Suppressor macrophage treated with lipopolysaccharide for 4 hours (primary cell): ENCODE results near the gene DSC2.
"Not testable (repeated sequence)": the region's sequence is repeated elsewhere in the genome, so short reads cannot be mapped to it uniquely, and the experiment has no call there.

ENCODE experiments used
- DNase-seq: peaks from one replicate; pipeline ENCODE4 v3.0.0-alpha.2; 2020

DSC2 gene

DNA sequence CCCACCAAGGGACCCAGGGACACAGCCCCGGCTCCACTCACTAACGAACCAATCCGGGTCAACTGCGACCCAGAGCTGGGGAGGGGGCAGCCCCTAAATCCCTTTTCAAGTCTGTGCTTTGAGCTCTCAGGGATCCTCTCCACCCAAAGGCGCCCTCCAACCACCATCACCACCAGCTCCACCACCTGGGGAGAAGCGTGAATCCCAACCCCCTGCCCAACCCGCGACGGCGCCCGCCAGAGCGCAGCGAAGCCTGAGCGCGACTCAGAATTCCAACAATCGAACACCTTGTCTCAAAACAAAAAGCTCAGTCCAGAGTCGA lies 60.2 kb downstream of the DSC2 start:
- no peak for DNase-seq

DNA sequence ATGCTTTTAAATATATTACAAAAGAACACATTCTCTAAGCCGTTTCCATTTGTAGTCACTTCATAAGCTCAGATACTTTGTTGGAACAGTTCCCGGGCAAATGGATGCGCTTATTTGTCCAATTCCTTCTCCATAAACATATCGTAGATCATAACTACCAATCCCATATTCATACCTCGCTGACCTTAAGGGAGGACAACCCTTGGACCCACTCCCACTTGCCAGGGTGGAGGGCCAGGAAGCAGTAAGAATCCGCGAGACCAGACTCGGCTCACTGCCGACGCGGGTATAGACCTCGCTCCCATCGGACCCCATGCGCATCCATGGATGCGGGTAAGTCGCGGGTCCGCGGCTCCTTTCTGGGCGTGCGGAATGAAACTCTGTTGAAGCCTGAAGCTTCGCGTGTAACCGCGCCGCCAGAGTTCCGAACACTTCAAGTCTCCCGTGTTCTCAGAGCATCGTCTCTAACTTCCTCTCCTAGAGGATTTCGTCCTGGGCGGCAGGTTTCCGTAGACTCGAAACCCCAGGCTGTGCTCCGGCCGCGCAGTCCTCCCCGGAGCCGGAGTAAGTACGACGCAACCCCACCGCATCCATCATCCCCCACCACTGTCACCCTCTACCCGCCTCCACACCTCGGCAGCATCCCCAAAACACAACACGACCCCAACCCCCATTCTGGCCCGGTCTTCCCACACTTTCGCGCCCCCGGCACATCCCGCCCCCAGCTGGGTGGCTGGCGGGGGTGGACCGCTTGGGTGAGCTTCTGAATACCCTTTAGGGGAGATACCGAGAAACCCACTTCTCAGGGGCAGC lies 60.7 kb downstream of the DSC2 start:
- DNase-seq: no peak

DNA sequence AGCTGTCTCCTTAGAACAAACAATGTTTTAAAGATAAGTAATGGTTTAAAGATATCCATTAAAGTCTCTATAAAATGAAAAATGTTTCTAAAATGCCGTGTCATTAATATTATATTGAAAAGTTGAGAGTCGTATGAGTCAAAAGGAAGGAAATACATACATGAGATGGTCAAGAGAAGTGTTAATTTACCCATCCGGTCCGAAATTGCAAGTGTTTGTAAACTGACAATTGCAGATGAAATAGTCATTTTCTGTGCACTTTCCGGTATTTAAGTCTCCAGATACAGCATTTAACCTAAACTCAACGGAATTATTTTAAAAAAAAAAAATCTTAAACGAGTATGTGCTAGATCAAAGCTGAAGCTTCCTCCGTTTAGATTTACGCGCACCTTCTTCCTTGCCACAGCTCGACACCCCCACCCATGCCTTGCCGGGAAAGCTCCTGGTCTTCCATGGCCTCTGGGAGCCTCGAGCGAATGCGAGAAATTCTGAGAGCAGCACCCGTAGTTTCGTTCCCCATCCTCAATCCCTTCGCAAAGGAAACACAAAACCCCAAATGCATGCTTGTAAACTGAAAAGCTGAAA lies 61.4 kb downstream of the DSC2 start:
- no peak for DNase-seq

DNA sequence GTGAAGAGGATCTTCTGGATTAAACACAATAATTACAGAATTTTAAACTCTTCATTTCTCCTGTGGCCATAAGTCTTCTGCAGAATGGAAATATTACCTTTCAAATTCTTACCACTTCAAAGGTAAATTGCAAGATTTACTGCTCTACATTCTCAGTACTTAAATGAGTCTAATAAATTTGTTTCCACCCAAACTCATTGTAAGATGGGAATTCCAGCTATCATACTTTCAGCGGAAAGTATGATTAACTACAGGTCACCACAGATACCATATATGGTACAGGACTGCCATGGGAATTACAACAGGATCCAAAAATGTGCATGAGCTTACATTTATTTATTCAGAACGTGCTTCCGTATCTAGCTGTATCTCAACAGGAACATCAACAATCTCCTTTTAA lies 62.8 kb downstream of the DSC2 start:
- no peak for DNase-seq

DNA sequence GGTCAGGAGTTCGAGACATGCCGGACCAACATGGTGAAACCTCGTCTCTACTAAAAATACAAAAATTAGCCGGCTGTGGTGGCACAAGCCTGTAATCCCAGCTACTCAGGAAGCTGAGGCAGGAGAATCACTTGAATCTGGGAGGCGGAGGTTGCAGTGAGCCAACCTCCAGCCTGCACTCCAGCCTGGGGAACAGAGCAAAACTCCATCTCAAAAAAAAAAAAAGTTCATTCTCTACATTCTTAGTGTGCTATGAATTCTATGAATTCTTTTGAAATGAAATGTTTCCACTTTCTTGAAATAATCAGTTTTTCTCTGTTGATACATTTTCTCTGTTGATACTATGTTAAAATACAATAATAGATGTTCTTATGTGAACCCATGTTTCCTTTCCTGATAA lies 64.5 kb downstream of the DSC2 start:
- DNase-seq: not testable (repeated sequence)

DNA sequence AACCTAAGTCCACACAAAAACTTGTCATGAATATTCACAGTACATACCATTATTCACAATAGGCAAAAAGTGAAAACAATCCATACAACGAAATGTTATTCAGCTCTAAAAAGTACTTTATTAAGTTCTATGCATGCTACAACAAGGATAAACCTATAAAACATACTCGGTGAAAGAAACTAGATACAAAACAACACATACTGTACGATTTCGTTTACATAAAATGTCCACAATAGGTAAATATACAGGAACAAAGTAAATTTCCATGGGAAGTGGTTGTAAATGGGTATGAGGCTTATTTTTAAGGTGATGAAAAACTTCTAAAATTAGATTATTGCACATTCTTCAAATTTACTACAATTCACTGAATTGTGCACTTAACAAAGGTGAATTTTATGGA lies 67.7 kb downstream of the DSC2 start:
- DNase-seq: no peak

DNA sequence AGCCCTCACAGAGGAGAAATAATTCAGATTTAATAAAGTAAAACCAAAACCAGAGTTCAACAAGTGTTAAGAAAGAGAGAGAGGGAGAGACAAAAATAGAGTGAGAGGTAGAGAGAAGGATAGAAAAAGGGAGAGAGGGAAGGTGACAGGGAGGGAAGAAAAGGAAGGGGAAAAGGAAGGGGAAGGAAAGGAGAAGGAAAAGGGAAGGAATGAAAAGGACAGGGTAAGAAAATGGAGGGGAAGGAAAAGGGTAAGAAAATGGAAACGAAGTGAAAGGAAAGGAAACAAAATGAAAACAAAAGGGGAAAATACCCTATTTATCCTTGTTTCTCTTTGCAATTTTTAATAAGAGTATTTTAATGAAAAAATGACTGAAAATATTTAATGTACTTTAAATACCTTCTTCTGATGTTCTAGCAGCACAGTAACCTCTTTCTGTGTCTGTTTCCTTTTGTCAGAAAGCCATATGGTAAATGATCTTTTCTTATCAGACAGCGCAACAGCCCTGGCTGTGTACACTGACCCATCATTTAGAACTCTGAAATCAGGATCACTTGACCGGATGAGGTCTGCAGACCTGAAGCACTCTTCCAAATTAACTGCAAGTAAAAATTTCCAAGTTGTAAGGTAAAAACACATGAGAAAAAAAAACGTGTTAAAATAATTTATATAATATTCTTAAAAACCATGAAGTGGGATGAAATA lies 71.5 kb downstream of the DSC2 start:
- DNase-seq: no peak

DNA sequence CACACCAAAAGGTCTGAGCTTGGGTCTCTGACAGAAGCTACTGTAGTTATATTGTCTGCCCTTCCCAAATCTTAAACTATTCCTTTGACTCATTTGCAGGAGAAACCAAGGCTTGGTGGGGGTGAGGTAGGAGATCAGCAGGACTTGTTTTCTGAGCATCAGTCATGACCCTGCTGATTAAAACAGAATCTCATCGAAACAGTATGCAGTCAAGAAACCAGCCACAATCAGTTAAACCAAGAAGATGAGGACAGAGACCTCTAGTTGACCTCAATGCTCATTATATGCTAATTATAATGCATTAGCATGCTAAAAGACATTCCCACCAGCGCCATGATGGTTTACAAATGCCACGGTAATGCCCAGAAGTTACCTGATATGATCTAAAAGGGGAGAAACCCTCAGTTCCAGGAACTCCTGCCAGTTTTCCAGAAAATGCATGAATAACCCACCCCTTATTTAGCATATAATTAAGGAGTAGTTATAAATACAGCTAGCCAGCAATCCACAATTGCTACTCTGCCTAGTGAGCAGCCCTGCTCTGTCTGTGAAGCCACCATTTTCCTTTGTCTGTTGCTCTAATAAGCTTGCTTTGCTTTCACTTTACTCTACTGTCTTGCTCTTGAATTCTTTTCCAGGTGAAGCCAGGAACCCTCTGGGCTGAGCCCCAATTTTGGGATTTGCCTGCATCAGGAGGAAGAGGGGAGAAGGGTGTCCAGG lies 86.3 kb downstream of the DSC2 start:
- DNase-seq: no peak

DNA sequence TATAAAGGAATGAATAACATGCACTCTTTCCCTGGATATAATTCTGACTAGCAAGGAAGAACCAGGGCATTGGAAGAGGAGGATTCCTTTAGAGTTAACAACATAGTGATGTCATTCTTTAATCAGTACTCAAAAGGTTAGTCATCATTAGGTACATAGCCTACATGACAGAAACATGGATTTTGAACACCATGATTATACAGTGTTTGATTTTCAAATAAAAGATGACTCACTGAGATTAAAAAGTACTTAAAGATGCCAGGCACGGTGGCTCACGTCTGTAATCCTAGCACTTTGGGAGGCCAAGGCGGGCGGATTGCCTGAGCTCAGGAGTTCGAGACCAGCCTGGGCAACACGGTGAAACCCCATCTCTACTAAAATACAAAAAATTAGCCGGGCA lies 90.8 kb downstream of the DSC2 start:
- not testable (repeated sequence) for DNase-seq

DNA sequence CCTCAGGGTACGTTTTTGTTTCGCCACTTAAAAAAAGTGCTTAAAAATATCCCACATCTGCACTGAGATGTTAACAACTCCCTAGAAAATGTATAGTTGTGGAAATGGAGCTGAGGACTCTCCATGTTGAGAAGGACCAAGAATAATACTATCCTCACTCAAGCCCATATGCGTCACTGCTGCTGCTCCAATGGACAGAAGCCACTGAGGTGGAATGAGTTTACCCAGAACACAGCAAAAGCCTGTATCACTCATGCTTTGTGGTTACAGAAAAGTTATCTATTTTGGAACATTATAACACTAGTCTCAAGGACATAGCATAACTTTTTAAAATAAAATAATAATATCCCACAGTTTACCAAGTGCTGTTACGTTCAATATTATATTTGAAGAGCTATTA lies 91.6 kb downstream of the DSC2 start:
- no peak for DNase-seq
